Non-pigmented ciliary epithelial cell (primary cell): ENCODE measurements around the gene HDAC4.

Experiments used
- DNase-seq: peaks from one replicate; pipeline ENCODE4 v3.0.0-alpha.2; 2010; ENCODE audit warnings: low read depth

HDAC4 gene

DNA sequence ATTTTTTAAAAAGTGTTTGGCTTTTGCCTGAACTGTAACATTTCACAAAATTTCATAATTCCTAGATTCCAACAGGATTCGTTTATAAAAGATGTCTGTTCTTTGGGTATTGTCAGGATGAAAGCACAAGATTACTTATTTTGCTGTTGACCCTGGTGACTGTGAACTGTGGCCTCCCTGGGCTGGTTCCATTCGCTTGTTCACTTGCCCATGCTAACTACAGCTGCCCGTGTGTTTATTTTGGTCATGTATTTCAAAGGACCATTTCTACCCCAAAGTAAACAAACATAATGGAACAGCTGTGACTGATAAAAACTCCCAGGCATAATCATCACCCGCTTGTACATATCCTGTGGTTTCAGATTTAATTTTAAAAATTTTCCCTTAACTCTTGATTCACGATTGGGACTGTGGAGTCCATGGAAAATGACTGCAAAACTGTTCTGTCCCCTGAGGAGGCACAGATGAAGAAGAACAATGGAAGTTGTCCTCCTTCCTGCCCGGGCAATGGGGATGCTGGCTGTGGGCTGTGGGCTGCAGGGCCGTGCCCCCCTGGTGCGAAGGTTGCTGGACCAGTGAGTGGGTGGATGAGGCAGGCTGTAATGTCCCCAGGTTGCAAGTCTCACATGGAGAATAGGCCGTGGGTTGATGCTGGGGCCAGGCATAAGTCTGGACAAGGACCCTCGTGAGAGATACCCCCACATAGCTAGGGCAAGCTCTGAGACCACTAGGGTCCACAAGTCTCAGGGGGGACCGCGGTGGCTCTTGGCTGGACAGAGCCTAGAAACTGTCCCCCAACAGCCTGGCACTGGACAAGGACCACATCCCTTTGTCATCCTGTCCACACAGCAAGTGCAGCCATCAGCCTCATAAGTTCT lies 28.9 kb upstream of the HDAC4 start:
- no peak for DNase-seq

DNA sequence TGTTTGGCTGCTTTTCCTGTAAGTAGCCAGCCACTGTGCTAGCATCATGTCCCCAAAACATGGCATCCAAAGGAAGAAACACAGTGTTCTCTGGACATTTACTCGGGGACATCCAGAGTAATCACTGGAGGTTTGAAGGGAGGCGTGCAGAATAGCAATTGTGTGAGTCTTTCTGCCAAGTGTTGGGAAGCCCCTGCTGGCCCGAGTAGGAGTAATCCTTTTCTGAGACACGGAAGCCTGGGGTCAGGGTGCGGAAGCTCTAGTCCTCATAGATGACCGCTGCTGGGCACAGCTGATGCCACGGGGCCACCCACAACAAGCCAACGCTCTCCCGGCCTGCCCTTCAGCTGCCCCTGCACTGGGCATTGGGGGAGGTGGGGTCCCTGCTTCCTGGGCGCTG lies 24.8 kb upstream of the HDAC4 start:
- no peak for DNase-seq

DNA sequence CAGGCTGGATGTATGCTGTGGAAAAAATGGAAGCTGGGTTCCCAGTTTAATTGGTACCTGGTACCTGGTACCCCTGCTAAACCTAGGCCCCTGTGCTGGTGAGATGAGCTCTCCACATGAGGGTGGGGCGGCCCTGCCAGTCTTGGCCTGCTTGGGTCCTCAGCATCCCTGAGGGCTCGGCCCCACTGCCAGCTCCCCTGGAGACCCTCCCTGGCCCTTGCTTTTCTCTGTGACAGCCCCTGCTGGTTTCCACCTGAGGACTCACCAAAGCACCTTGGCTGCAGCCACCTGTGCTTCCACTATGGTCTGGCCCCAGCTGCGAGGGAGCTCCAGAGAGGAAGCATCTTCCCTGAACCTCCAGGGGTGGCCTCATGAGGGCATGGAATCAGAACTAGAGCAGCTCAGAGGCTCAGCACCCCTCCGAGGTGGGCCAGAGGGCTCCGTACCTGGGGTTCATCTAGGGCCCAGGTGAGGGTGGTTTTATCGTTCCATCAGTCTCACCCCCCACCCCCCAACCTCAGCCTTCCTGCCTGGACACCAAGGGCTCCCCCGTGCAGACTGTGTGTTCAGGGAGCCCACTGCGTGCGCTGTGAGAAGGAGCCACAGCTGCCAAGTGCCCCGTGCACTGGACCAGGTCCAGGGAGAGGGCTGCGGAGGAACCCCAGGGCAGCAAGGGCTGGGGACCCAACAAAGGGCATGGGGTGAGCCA lies 23.7 kb upstream of the HDAC4 start:
- DNase-seq, result no peak

DNA sequence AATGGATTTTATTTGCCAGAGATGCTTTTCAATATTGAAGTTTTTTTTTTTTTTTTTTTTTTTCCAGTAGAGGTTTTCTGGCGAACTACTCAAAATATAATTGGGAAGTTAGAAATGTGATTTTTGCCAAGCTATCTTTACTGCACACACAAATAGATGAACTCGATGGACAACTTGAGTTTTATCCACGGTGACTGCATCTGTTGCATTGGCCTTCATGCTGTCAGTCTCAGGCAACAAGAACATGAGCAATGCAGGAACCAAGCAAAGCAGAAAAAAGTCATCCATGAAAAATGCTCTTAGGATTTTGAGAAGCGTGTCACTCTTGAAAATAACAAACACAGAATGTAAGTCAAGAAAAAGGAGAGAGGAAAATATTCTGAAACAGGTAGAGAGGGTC lies 22.7 kb upstream of the HDAC4 start:
- DNase-seq, result no peak

DNA sequence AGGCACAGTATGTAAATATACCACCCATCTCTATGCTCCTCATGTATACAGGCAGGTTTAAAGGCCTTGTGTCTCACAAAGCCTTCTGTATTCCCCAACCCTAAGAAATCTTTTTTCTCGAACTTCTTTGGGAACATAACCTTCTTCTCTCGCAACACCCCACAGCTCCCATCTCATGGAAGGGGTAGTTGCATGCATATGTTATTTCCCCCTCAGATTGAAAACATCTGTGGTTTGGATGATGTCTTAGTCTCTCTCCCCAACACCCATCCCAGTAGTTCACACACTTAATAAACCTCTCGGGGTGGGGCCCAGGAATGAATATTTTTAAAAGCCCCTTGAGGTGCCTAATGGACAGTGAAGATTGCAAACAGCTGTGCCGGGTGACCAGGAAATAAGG lies 21.0 kb upstream of the HDAC4 start:
- DNase-seq, result no peak

DNA sequence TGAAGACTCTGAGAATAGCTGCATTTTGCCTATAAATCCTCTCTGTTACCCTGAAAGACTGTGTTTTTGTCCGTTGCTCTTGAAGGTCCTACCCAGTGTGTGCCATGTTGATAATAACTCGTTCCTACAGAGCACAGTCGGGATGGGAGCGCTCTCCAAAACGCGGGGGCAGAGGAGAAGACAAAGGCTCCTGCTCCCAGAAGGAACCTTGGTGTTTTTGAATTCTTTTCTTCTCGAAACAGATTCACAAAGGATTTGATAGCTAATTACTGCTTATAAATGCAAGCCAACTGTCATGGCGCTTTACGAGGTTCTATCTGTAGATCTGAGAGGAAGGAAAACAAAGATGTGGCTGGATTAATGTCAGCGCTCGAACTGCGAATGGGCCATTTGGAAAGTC lies 19.3 kb upstream of the HDAC4 start:
- DNase-seq, result no peak

DNA sequence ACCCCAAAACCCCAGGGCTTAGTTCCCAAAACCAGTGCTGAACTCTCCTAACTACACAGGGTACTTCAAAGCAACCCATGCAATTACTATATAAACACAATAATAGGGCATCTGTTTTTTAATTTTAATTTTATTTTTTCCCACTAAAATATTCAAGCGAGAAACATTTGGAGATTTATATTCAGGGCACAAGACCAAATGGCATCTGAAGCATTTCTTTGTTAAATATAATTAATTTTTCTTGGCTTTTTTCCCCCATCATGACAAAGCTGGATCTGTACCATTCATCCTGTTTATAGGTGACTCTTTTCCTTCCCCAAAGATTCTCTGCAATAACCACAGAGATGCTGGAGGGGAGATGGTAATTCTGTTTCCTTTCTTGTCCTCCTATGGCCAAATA lies 18.1 kb upstream of the HDAC4 start:
- DNase-seq, result no peak

DNA sequence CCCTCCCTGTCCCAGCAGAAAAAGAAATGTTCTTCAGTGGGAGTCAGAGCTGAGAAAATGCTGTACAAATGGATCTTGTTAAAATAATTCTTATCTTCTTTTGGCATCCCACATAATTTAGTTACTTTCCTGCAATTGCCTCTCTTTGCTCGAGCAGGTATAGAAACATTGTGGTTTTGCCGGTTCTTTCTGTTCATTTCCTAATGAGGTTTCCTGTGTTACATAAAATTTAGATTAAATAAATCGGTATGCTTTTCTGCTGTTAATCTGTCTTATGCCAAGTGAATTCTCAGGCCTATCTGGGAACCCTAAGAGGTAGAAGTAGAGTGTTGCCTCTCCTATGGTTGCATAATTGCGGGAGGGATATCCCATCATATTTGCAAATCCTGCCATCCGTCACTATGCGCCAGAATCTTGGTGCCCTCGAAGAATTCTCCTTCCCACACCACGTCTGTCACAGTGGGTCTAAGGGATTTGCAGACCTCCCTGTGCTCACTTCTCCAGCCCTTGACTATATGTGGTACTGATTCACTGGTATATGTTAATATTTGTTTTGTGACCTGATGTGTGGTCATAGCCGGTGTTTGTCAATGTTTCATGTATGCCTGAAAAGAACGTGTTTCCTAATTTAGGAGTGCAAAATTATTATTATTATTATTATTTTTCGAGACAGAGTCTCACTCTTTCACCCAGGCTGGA lies 12.2 kb upstream of the HDAC4 start:
- no peak for DNase-seq

DNA sequence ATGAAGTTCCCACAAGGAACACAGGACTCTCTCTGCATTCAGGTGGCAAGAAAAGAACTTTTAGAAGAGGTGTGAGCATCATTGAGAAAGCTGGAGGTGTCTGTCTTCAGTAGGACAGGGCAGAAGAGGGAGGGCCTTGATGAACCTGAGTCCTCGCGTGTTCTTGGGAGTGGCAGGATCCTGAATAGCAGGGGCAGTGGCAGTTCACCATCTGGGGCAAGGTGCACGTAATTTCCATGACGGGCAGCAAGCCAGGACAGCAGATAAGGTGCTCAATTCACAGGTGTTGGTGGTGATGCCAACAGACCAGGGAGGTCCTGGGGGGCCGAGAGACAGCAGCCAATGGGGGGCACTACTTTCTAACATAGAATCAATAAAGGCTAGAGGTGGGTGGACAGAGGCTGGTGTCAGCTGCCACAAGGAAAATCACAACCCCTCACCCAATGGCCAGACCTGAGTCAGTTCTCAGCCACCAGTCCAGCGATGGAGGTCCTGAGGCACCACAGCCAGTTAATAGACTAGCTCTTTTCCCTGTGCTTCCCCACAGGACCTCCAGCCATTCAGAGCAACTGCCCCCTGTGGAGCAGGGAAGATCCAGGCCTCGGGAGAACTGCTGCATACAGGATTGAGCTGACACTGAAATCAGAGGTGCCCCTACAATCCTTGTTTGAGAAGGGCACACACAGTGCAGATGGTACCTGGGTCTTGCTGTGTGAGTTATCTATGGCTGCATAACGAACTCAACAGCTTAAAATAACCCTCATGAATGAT lies 10.9 kb upstream of the HDAC4 start:
- DNase-seq, result no peak

DNA sequence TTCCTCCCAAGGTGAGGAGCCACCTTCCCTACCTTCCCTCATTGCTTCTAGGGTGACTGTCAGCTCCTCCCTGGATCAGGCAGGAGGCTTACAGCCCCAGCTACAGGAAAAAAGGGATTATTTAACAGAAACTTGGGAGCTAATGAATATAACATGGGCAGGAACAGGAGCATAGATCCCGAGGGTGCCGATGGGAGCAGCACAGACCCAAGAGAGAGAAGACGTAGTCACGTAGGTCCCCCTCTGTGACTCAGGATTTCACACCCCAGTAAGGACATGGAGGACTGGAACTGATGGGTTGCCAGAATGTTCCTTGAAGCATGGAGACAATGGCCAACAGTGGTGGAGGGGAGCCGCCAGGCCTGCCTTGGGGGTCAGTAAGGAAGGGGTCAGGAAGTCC lies 10.3 kb upstream of the HDAC4 start:
- no peak for DNase-seq

DNA sequence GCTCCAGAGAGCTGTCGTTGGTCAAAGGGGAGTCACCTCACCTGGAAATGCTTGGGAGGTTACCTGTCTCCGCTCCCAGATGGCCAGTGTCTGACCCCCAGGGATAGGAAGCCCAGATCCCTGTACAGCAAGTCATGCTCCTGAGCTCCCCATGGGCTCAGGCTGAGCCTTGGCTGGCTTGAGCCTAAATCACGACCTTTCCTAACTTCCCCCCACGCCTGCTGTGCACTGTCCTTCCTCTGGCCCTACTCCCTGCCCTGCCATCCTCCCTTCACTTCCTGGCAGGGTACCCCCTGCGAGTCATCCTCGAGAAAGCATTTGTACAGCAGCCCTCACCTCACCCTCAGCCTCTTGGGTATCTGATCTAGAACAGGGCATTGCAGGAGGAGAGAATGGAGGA lies 9.2 kb upstream of the HDAC4 start:
- DNase-seq, result no peak

DNA sequence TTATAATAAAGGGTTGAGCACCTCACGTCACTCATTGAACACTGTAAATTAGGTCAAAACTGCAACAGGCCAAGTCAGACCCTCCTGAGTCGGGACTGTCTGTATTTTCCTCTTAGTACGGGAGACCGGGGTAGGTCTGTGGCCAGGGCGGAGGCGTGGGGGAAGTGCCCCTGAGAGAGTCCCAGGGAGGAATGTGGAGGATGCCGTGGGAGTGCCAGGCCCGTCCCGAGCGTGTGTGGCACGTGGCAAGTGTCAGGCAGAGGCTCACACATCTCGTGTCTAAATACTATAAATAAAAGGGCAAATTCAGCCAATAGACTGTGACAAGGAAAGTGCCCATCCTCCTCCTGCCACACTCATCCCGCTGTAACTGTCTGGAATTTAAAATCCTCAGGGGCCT lies 6.3 kb upstream of the HDAC4 start:
- DNase-seq, result no peak

DNA sequence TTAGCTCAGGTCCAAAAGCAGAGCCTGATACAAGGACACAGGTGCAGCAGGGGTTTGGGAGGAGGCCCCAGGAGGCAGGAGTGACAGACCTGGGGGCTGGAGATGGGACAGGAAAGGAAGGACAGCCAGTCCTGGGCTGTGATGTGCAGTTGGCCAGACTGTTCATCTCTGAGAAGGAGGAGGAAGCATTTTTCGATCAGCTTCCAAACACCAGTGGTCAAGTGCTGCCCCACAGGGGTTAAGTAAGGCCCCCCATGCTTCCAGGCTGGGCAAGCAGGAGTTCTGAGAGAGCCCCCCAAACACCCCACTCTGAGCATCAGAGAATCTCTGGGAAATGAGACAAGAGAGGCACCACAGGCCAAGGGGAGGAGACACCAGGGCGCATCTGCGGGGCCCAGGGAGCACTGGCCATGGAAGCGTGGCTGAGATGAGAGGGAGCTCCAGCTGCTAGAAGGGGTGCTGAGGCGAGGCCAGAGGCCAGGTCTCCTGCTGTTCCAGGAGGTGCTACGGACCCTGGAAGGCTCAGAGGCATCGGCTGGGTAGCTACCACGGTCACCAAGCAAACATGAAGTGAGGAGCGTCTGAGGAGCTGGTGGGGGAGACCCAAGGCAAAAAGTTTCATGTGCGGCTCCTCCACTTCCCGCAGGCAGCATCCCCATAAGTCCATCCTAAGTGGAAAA lies 5.6 kb upstream of the HDAC4 start:
- no peak for DNase-seq

DNA sequence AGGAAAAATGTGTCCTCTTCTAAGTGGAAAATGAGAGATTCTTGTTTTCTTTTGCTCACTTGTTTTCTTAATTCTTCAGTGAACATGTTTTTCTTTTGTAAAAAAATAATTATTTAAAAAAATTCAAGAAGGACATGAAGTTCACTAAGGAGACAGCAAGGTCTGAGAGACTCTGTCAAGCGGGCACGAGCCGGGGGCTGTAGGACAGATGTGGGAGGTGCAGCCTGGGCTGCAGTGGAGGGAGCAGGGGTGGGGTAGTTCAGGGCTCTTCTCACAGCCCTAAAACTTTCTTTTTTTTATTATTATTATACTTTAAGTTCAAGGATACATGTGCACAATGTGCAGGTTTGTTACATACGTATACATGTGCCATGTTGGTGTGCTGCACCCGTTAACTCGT lies 4.3 kb upstream of the HDAC4 start:
- DNase-seq, result no peak

DNA sequence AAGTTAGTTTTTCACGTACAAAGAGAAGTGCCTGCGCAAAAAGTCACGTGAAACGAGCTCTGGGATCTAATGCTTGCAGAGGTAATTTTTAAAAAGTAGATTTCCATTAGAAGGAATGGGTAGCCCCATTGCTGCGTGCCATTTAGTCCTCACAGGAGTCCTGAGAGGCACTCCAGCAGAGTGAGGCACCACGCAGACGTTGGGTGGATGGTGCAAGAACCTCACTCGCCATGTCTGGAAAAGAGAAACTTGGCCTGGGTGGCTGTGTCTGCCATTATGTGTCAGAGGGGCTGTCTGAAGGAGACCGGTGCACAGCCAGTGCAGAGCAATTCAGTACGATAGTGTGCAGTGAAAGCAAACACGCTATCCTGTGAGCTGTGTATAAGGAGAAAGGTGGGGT lies 1.8 kb upstream of the HDAC4 start:
- no peak for DNase-seq

DNA sequence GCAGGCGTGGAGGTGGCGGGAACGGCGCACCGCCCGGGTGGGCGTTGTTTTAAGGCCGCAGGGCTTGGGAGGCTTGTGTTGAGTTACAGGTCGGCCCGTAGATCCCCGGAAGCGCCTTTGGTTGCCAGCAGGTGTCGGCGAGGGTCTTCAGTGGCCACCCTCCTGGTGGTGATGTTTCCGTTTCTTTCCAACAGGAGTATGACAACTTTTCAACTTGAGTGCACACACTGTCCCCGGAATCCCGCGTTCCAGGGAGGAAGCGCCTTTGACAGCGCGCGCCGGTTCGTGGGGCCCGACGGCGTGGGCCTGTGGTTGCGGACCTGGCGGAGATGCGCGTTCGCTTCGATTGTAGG lies 1.0 kb upstream of the HDAC4 start:
- DNase-seq, result no peak

DNA sequence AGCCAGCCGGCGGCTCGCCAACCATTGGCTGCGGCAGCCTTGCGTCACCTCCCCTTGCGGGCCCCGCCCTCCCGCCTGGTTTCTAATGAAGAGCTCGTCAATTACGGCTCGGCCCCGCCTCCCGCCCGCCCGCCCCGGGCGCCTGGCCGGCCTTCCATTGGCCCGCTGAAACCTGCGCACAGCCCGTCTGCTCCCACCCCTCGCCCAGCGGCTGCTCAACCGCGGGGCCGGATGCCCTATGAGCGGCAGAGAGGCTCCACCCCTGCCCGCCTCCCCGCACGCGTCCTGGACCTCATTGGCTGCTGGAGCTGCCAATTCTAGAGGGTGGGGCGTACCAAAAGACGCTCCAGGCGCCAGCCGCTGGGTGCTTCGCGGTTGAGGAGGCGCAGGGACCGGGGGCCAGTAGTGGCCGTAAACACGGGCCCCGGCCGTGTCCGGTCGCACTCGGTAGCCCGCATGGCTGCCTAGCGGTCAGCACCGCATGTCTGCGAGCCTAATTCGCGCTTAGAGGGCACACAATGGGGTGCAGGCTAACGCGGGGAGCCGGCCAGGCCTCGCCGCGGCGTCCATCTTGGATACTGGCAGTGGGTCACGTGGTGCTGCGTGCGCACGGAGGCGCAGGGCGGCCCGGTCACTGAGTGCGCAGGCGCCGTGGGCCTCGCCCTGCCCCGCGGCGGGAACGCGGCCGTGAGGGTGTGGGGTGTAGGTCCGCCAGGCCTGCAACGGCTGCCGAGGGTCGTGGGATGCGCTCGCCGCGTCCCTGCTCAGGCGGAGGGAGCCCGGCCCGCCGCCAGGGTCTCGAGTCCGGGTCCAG lies 454 bp upstream of the HDAC4 start:
- peak; percentile 87 for DNase-seq

DNA sequence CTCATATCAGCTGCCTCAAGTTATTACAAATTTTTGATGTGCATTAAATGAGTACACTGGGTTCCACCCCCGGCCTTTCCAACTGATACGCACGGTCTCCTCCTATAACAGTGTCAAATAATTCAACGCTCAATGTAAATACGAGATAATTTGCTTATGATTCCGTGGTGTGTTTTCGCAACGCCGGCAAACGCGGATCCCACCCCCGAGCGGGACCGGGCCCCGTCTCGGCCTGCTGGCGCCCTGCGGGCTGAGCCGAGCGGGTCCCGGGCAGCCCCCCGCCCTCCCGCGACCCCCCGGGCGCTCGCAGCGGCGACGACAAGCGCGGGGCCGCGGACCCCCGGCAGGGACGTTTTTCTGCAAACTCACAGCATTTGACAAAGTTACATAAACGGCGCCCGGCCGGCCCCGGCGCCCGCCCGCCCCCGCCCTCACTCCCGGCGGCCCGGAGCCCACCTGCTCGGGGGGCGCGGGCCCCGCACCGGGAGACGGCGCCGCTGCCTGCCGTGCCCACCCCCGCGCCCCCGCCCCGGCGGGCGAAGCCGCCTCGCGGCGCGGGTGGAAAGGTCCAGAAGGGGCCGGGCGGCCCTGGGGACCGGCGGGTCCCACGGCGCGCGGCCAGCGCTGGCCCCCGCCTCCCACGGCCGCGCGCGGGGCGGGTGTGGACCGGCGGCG lies 762 bp downstream of the HDAC4 start:
- DNase-seq, result no peak

DNA sequence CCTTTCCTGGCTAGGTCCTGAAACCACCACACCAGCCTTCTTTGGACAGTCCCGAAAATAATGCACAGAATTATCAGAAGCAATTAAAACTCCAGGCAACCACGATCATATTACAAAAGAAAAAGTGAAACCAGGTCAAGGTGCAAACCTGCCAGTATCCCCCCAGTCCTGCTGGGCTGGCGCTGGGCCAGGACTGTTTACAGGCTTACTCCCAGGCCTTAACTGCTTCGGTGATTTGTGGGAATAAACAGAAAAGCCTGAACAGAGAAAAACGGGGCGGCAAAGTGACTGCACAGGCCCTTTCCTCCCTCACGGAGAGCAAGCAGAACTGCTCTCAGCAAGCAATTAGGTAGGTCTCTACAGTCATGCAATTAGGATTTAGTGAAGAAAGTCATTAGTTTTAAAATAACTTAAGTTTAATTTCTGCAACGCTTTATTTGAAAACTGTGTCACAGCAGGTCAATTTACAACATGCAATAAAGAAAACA lies 1.3 kb downstream of the HDAC4 start:
- DNase-seq, result no peak

DNA sequence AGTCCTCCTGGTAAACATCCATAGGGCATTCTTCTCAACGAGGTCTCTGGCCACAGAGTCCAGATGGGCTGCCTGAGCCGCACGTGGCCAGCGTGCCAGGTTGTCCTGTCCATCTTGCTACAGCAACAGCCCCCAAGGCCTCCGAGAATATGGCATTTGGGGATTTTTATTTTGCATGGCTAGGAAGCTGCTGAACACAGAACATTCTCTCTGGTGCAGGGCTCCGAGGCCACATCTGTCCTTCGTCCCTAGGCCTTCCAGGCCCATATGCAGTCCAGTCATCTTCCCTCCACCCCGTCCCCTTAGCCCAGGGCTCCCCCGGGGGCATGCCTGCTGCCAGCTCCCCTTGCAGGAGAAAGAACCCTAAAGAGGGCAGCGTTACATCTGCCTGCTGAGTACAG lies 2.3 kb downstream of the HDAC4 start:
- no peak for DNase-seq
